ENCODE measurements around the gene ELF4. TPM values are rescaled to one million over a fixed set of nuclear protein-coding genes. Genes with fewer than 3 reads are reported as not detected.

ELF4 gene
- total RNA-seq, 1 experiment from 2014 or later, result 9.0 TPM

DNA sequence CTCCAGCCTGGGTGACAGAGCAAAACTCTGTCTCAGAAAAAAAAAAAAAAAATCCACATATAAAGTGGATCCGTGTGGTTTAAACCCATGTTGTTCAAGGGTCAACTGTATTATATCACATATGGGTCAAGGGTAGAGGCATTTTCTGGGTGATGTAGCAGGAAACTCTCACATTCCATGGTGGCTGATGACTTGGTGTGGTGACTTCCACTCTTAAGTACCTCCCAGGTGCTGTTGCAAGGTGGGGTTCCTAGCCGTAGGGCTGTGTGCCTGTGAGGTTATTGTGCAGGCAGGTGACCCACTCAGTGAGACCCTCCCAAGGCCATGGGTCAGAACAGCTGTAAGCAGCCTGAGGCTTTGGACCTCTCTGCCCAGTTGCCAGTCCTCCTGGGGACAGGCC is 17.0 kb downstream of the ELF4 start:
- Histone ChIP-seq H3K27me3 (replicated peaks; ENCODE audit: insufficient read depth, low read depth, low read length, poor library complexity) (no peaks in the 10 kb centered on the region), H3K4me3 (ENCODE audit: low read depth, low read length, poor library complexity, severe bottlenecking) (no peak overlapping the region), H3K36me3 (ENCODE audit: insufficient read depth, low read length, poor library complexity, severe bottlenecking) (no peaks in the 10 kb centered on the region), H3K4me1 (ENCODE audit: insufficient read depth, low read length, poor library complexity, severe bottlenecking) (no peaks in the 10 kb centered on the region), H3K27ac (ENCODE audit: low read depth, low read length, poor library complexity, severe bottlenecking) (no peak overlapping the region), H3K9me3 (ENCODE audit: low read depth, low read length, poor library complexity, severe bottlenecking) (no peaks in the 10 kb centered on the region)
- no TSS peak for BruUV-seq (replicated peaks)
- ChIA-PET POLR2A (ENCODE audit: low non-redundant PET) (no interaction called here), CTCF (no interaction called here)
- TF ChIP-seq, protein P1, sequence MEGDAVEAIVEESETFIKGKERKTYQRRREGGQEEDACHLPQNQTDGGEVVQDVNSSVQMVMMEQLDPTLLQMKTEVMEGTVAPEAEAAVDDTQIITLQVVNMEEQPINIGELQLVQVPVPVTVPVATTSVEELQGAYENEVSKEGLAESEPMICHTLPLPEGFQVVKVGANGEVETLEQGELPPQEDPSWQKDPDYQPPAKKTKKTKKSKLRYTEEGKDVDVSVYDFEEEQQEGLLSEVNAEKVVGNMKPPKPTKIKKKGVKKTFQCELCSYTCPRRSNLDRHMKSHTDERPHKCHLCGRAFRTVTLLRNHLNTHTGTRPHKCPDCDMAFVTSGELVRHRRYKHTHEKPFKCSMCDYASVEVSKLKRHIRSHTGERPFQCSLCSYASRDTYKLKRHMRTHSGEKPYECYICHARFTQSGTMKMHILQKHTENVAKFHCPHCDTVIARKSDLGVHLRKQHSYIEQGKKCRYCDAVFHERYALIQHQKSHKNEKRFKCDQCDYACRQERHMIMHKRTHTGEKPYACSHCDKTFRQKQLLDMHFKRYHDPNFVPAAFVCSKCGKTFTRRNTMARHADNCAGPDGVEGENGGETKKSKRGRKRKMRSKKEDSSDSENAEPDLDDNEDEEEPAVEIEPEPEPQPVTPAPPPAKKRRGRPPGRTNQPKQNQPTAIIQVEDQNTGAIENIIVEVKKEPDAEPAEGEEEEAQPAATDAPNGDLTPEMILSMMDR (conservative IDR thresholded peaks at IDR 0.05; ENCODE audit: low read depth, low read length), result no peak
- no peak for TF ChIP-seq EZH2 (IDR thresholded peaks at IDR 0.05; ENCODE audit: borderline replicate concordance, low read depth, low read length, poor library complexity, severe bottlenecking)
- intact Hi-C loops (cut with micrococcal nuclease; ENCODE audit: unreplicated experiment), result no loop called here
- DNase-seq (ENCODE audit: low spot score), result no peak

- H3K27me3 ChIP-seq (replicated peaks; ENCODE audit: insufficient read depth, low read depth, low read length, poor library complexity), result no peaks in the 10 kb centered on the region
- BruUV-seq (replicated peaks), result no TSS peak
- ChIA-PET CTCF (no interaction called here), POLR2A (ENCODE audit: low non-redundant PET) (interaction anchor here (0.5 kb wide), 1 partner anchor 101 kb away, joined by 5 read pairs; no protein-coding TSS in a partner anchor)
- H3K4me3 ChIP-seq (ENCODE audit: low read depth, low read length, poor library complexity, severe bottlenecking), result no peak overlapping the region
- no peaks in the 10 kb centered on the region for H3K9me3 ChIP-seq (ENCODE audit: low read depth, low read length, poor library complexity, severe bottlenecking)
- intact Hi-C loops (cut with micrococcal nuclease; ENCODE audit: unreplicated experiment), result no loop called here
- no peak for DNase-seq (ENCODE audit: low spot score)
- H3K36me3 ChIP-seq (ENCODE audit: insufficient read depth, low read length, poor library complexity, severe bottlenecking), result no peaks in the 10 kb centered on the region
- no peak for TF ChIP-seq EZH2 (IDR thresholded peaks at IDR 0.05; ENCODE audit: borderline replicate concordance, low read depth, low read length, poor library complexity, severe bottlenecking)
- TF ChIP-seq, protein P1 (conservative IDR thresholded peaks at IDR 0.05; ENCODE audit: low read depth, low read length), result no peak
- H3K27ac ChIP-seq (ENCODE audit: low read depth, low read length, poor library complexity, severe bottlenecking), result no peak overlapping the region
- no peaks in the 10 kb centered on the region for H3K4me1 ChIP-seq (ENCODE audit: insufficient read depth, low read length, poor library complexity, severe bottlenecking)
Measured at GRCh38 chrX:130091980-130092522, 18.2 kb downstream of the ELF4 start.

- POLR2A ChIA-PET (ENCODE audit: low non-redundant PET), result no interaction called here
- TF ChIP-seq EZH2 (IDR thresholded peaks at IDR 0.05; ENCODE audit: borderline replicate concordance, low read depth, low read length, poor library complexity, severe bottlenecking), result no peak
- TF ChIP-seq, protein P1 (conservative IDR thresholded peaks at IDR 0.05; ENCODE audit: low read depth, low read length), result no peak
- Histone ChIP-seq H3K9me3 (ENCODE audit: low read depth, low read length, poor library complexity, severe bottlenecking) (no peaks in the 10 kb centered on the region), H3K27me3 (replicated peaks; ENCODE audit: insufficient read depth, low read depth, low read length, poor library complexity) (no peaks in the 10 kb centered on the region), H3K4me3 (ENCODE audit: low read depth, low read length, poor library complexity, severe bottlenecking) (no peak overlapping the region), H3K36me3 (ENCODE audit: insufficient read depth, low read length, poor library complexity, severe bottlenecking) (no peaks in the 10 kb centered on the region), H3K27ac (ENCODE audit: low read depth, low read length, poor library complexity, severe bottlenecking) (no peak overlapping the region), H3K4me1 (ENCODE audit: insufficient read depth, low read length, poor library complexity, severe bottlenecking) (no peaks in the 10 kb centered on the region)
- DNase-seq (ENCODE audit: low spot score), result no peak
- CTCF ChIA-PET, result no interaction called here
- intact Hi-C loops (cut with micrococcal nuclease; ENCODE audit: unreplicated experiment), result no loop called here
- no TSS peak for BruUV-seq (replicated peaks)
Measured at GRCh38 chrX:130090364-130090763, 19.9 kb downstream of the ELF4 start.
